IPS-NIHi11 (cell line): Measurements from ENCODE around the gene CIBAR2.
A peak's percentile ranks its signal among the peaks of the same experiment; 100 is the strongest.
"Not testable (repeated sequence)": the region's sequence is repeated elsewhere in the genome, so short reads cannot be mapped to it uniquely, and the experiment has no call there.

Experiments
- DNase-seq: peaks from one replicate; pipeline ENCODE4 v3.0.0; 2012; ENCODE audit warnings: mixed read lengths, low spot score

The CIBAR2 gene

GRCh38 chr16:85062845-85063244 lies 49.4 kb downstream of the CIBAR2 start:
- DNase-seq, result no peak

GRCh38 chr16:85062323-85062722 lies 49.9 kb downstream of the CIBAR2 start:
- no peak for DNase-seq

GRCh38 chr16:85061566-85061965 lies 50.7 kb downstream of the CIBAR2 start:
- no peak for DNase-seq

DNA sequence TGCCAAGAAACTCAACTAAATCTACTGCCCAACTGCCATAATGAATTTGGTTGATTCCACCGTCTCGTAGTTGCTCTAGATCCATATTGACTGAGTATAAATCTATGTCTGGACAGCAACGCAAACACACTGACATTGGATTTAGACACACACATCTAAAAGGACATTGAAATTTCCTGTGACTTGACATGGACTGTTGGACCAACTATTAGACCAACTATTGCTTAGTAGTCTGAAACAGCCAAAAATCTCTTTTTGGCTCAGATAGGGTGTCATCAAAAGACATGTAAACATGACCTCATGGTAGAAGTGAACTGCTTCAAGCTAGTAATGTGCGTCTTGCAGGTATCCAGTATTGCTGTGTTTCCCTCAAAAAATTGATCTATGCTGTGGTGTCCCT lies 53.4 kb downstream of the CIBAR2 start:
- DNase-seq, result no peak

DNA sequence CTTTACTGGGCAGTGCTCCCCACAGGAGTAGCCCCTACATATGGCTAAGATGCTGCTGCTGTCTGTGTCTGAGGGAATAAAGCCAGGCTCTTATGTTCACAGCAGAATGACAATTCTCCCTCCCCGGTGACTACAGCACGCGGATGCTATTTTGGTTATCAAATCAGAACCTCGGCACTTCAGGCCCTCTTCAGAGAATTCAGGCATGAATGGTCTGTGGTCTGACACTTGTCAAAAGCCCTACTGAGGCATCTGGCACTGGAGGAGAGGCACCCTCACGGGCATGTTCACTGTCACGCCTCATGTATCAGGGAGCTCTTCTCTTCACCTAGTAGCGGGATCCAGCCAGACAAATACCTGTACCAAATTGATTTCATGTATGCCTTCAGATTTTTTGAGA lies 54.3 kb downstream of the CIBAR2 start:
- no peak for DNase-seq

- DNase-seq, result peak; percentile 77
These were observed 54.9 kb downstream of the CIBAR2 start for GRCh38 chr16:85057212-85057889.

DNA sequence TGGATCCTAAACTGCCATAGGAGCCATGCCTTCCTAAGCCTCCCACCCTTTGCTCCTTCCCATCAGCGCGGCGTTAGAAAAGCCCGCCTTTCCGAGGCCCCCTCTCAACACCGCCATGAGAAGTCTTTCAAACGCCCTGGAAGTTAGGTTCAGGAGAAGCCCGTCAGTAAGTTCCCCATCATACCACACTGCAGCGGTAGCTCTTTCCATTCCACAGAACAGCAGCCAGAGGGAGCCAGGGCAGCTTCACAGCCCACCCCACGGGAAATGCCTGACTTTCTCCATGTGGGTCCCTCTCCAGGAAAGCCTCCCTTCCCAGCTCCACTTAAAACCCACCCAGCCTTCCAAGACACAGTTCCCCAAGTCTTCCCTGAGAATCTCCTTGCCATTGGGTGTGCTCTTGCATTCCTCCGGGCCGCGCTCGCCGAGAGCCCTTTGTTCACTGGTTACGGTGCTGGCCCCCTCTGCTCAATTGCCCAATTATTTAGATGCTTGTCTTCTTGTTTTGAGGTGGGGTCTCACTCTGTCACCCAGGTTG lies 56.0 kb downstream of the CIBAR2 start:
- peak; percentile 49 for DNase-seq

DNA sequence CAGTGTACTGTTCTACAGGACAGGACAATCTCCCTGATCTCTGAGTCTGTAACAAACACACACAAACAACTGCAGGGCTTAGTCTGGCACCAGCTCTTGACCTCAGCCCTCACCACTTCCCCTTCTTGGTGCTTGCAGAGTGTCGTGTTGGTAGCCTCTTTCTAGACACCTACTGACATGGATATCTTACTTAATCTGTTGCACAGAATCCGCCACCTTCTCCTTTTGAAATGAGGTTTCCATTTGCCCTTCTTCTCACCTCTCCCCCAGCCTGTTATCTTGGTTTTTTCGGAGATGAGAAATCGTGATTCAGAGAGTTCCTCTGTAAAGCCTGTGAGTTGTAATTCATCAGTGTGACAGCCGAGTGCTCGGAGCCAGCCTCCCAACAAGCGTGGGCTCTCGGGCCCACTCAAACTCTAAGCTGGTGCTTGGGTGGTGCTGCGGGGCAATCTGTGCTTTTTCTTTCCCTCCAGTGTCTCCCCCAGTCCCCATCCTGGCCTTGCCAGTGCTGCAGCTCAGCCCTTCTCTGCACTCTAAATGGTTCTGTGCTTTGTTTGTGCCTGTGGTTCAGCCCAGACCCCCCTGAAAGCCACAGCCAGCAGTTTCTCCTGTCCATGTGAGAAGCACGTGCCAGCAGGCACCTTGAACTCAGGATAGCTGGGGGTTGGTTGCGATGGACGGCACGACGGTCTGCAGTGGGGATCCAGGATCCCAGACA lies 56.6 kb downstream of the CIBAR2 start:
- DNase-seq, result no peak

- DNase-seq, result no peak
These were observed 57.3 kb downstream of the CIBAR2 start for GRCh38 chr16:85054948-85055492.

DNA sequence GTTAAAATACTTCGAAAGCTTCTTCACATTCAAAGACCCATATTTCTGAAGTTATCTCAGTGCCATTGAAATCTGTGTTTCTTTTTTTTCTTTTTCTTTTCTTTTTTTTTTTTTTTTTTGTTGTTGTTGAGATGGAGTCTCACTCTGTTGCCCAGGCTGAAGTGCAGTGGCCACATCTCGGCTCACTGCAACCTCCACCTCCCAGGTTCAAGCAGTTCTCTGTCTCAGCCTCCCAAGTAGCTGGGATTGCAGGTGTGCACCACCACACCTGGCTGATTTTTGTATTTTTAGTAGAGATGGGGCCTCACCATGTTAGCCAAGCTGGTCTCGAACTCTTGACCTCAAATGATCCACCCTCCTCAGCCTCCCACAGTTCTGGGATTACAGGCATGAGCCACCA lies 58.0 kb downstream of the CIBAR2 start:
- DNase-seq, result not testable (repeated sequence)

DNA sequence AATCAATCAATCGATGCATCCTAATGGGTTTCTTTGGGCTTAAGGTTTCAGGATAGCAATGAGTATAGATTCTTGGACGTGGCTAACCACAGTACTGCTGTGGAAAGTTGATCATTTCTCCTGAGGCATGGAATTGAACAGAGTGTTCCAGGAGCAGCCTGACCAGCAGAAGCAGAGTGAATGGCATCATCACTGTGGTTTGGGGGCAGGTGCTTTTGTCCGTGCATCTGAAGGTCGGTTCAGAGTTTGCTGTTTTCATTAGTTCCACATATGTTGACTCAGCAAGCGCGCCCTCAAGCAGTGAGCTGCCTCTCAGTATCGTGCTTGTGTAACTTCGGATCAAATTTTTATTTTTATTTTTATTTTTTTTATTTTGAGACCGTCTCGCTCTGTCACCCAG lies 59.7 kb downstream of the CIBAR2 start:
- no peak for DNase-seq

GRCh38 chr16:85051683-85052082 lies 60.6 kb downstream of the CIBAR2 start:
- no peak for DNase-seq

DNA sequence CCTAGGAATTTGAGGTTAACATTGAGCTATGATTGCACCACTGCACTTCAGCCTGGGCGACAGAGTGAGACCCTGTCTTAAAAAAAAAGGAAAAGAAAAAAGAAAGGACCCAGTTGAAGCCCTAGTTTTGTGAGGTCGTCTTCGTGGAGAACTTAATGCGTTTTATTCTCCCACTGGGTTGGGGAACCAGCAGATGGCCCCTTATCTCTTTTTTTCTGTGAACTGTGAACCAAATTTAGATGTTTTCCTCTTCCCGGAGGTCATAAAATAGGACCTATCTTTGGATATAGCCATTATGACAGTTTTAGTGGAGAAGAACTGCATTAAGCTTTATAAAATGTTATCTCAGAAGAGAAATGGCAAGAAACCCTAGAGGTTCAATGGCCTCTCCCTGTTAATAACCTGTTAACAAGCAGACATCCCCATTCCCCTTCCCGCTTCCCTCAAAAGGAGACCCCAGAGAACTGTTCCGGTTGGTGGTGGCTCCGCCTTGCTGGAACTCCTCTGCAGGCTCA lies 61.1 kb downstream of the CIBAR2 start:
- DNase-seq, result no peak

- no peak for DNase-seq
These were observed 62.5 kb downstream of the CIBAR2 start for GRCh38 chr16:85049706-85050305.

GRCh38 chr16:85048921-85049562 lies 63.2 kb downstream of the CIBAR2 start:
- DNase-seq, result no peak
